Left colon (tissue), 2 donors: Measurements from ENCODE around the gene ZC3H12A. TPM values are rescaled to one million over a fixed set of nuclear protein-coding genes. Genes with fewer than 3 reads are reported as not detected.
"Not testable (repeated sequence)": the region's sequence is repeated elsewhere in the genome, so short reads cannot be mapped to it uniquely, and the experiment has no call there.

Source experiments
- ATAC-seq: fragments of 200-7000 bp; cut with Tn5 transposase; one replicate; pipeline ENCODE4 v1.9.1; 2020; ENCODE audit warnings: mild to moderate bottlenecking, moderate library complexity
- DNase-seq, 2 donors: peaks; one replicate each; pipeline ENCODE4 v3.0.0-alpha.2; 2020
- intact Hi-C, 2 donors: fragments of 100-400 bp; cut with DNase I in 1 of 2; cut with micrococcal nuclease in 1 of 2; formaldehyde crosslinking; loops; one replicate each; pipeline versions ENCODE4 v1.11.2 to v1.14.0; 2022; cut with DNase I, micrococcal nuclease
- microRNA-seq, 2 donors: library from miRNA; unstranded; fragments of <30 nt; microRNA quantifications; one replicate each; pipeline versions ENCODE4 v1.1.0 to v1.2.0, GENCODE V29; 2020
- total RNA-seq, 2 donors: library from RNA; stranded (reverse); fragmentation: NEBNext Ultra II Directional; extraction: Animal tissue kit (Norgen Biotek cat#: 25700); gene quantifications; one replicate each; pipeline ENCODE4 v1.2.1, GENCODE V29; 2021
- donor health status: DM: no; HTN: no; CAD: no.
- donor health status: DM: yes; HTN: yes; CAD: no.

The ZC3H12A gene
- total RNA-seq, 2 donors from 2014 or later, result 24.0 to 61.6 TPM

GRCh38 chr1:37515185-37516034 lies 41.0 kb downstream of the ZC3H12A start:
- intact Hi-C loops, result no loop called here
- ATAC-seq, result no peak
- DNase-seq, result no peak

- ATAC-seq, result no peak
- intact Hi-C loops, result no loop called here
These were observed 43.2 kb downstream of the ZC3H12A start for GRCh38 chr1:37517569-37517968.

GRCh38 chr1:37518241-37518640 lies 43.9 kb downstream of the ZC3H12A start:
- DNase-seq, ATAC-seq, intact Hi-C loops: not testable (repeated sequence)

More at GRCh38 chr1:37517569-37517968, 43.2 kb downstream of the ZC3H12A start:
- no peak for DNase-seq

GRCh38 chr1:37518929-37519328 lies 44.5 kb downstream of the ZC3H12A start:
- ATAC-seq, DNase-seq, intact Hi-C loops: not testable (repeated sequence)

- no peak for DNase-seq
- intact Hi-C loops, result no loop called here
- no peak for ATAC-seq
These were observed 45.2 kb downstream of the ZC3H12A start for GRCh38 chr1:37519613-37520012.

DNA sequence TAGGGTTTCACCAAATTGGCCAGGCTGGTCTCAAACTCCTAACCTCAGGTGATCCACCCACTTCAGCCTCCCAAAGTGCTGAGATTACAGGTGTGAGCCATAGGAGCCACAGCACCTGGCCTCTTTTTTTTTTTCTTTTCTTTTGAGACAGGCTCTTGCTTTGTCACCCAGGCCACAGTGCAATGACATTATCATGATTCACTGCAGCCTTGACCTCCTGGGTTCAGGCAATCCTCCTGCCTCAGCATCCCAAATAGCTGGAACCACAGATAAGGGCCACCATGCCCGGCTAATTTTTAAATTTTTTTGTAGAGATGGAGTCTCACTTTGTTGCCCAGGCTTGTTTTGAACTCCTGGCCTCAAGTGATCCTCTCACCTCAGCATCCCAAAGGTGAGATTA lies 55.5 kb downstream of the ZC3H12A start:
- intact Hi-C loops, DNase-seq, ATAC-seq: not testable (repeated sequence)

DNA sequence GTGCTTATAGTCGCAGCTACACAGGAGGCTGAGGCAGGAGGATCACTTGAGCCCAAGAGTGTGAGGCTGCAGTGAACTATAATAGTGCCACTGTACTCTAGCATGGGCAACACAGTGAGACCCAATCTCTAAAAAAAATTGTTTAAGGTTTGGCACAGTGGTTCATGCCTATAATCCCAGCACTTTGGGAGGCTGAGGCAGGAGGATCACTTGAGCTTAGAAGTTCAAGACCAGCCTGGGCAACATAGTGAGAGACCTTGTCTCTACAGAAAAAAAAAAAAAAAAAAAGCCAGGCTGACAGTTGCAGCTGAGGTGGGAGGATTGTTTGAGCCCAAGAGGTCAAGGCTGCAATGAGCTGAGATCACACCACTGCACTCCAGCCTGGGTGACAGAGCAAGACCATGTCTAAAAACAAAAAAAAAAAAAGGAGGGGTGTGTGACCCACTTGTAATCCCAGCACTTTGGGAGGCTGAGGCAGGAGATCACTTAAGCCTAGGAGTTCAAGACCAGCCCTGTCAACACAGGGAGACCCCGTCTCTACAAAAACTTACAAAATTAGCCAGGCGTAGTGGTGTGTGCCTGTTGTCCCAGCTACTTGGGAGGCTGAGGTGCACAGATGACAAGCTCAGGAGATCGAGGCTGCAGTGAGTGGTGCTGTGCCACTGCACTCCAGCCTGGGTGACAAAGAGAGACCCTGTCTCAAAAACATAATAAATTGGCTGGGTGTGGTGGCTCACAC lies 58.2 kb downstream of the ZC3H12A start:
- ATAC-seq, intact Hi-C loops, DNase-seq: not testable (repeated sequence)

DNA sequence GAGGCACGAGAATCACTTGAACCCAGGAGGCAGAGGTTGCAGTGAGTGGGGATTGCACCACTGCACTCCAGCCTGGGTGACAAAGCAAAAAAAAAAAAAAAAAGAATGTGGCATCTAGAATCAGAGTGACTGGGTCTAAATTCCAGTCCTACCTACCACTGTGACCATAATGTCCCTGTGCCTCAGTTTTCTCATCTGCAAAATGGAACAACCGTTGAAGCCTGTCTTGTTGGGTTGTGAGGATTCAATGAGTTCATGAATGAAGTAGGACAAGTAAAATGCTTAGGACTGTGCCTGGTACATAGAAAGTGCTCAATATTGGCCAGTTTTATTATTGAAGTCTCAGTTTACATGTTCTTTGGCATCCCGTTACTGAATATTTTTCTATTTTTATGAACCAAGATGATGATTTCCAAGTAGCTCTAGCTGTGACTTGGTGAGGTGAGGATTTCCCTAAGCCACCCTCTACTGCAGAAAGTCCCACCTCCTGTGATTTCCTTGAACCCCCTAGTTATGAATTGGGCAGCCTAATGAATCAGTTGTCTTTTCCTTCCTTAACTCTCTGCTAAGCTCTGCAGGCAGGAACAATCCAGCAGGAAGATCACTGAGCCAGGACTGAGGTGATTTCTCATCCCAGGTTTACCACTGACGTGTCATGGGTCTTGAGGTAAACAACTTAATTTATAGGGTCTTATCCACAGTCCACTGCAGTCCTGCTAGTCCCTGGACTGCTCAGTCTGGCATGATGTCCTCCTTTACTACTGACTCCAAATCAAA lies 59.1 kb downstream of the ZC3H12A start:
- ATAC-seq, result no peak
- intact Hi-C loops, result no loop called here
- DNase-seq, result no peak

Small RNA genes within 50 kb of the gene (microRNA-seq; reads per million reads assigned to microRNA genes)
- gene MIR5581 (0.53 to 2.7 reads per million in 2 donors), gene MIR6732 (0 reads per million in 2 donors)

Other genes starting within 250 kb of the ZC3H12A start
- 10 to 100 TPM; 38.1 to 41.4 TPM for gene MEAF6, start 40.2 kb downstream of the ZC3H12A start, total RNA-seq
- gene SNIP1, start 79.7 kb downstream of the ZC3H12A start, total RNA-seq, result 10 to 100 TPM; 15.1 to 15.9 TPM
- 1 to 10 TPM; 3.7 to 4.5 TPM for gene DNALI1, start 82.4 kb downstream of the ZC3H12A start, total RNA-seq
- 10 to 100 TPM; 29.9 to 35.1 TPM for gene GNL2, start 121.4 kb downstream of the ZC3H12A start, total RNA-seq
- gene RSPO1, start 160.3 kb downstream of the ZC3H12A start, total RNA-seq, result under 1 TPM; 0.52 to 0.78 TPM
- 10 to 100 TPM in 1 of 2 donors, 1 to 10 TPM in 1; 7.9 to 10.2 TPM for gene CDCA8, start 217.9 kb downstream of the ZC3H12A start, total RNA-seq